ENCODE measurements around the gene CDH3.
"Not testable (repeated sequence)": the region's sequence is repeated elsewhere in the genome, so short reads cannot be mapped to it uniquely, and the experiment has no call there.

The CDH3 gene

GRCh38 chr16:68707340-68708152 is 62.4 kb downstream of the CDH3 start:
- DNase-seq: peak; percentile 43

- no peak for DNase-seq
Observed at GRCh38 chr16:68710211-68710610, 65.1 kb downstream of the CDH3 start.

- no peak for DNase-seq
Observed at GRCh38 chr16:68711421-68712139, 66.5 kb downstream of the CDH3 start.

- no peak for DNase-seq
Observed at GRCh38 chr16:68713361-68713760, 68.3 kb downstream of the CDH3 start.

DNA sequence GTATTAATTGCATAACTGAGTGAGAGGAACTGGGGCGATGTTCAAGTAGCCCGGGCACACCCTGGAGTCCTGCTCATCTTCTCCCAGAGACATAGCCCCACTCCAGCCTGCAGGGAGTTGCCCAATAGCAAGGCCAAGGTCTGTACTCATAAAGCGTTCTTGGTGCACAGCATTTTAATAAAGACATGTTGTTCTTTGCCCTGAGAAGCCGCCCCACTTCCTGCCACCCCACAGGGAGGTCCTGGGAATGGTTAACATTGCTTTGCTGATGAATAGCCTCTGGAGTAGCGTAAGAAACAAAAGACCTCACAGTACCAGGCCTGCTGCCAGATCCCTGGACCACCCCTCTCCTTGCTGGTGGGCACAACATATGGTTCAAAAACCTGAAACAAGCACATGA is 70.4 kb downstream of the CDH3 start:
- DNase-seq: no peak

- not testable (repeated sequence) for DNase-seq
Observed at GRCh38 chr16:68716516-68716915, 71.4 kb downstream of the CDH3 start.

- DNase-seq: no peak
Observed at GRCh38 chr16:68717684-68718083, 72.6 kb downstream of the CDH3 start.

DNA sequence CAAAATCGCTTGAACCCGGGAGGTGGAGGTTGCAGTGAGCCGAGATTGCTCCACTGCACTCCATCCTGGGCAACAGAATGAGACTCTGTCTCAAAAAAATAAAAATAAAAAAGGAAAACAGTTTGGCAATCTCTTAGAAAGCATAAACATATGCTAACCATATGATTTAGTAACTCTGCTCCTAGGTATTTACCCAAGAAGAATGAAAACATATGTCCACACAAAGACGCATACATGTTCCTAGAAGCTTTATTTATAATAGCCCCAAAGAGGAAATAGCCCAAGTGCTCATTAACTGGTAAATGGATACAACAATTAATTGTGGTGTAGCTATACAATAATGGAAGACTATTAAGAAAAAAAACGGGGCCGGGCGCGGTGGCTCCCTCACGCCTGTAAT is 73.5 kb downstream of the CDH3 start:
- DNase-seq: no peak

GRCh38 chr16:68719993-68720489 is 74.9 kb downstream of the CDH3 start:
- no peak for DNase-seq

- no peak for DNase-seq
Observed at GRCh38 chr16:68722119-68723024, 77.3 kb downstream of the CDH3 start.

GRCh38 chr16:68724797-68725196 is 79.7 kb downstream of the CDH3 start:
- no peak for DNase-seq

DNA sequence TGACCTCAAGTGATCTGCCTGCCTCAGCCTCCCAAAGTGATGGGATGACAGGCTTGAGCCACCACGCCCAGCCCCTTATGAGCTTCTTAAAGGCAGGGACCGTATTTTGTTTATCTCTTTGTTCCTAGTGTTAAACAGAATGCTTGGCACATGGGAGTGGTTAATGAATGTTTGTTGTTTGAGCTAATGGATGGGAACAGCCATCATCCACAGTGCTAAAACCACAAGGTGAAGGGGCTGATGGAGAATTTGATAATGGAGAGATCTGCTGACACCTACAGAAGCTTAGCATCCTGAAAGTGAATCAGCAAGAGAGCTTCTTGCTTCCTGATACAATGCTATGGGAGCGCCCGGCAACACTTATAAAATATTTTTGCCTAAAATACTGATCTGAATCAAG is 83.4 kb downstream of the CDH3 start:
- no peak for DNase-seq

DNA sequence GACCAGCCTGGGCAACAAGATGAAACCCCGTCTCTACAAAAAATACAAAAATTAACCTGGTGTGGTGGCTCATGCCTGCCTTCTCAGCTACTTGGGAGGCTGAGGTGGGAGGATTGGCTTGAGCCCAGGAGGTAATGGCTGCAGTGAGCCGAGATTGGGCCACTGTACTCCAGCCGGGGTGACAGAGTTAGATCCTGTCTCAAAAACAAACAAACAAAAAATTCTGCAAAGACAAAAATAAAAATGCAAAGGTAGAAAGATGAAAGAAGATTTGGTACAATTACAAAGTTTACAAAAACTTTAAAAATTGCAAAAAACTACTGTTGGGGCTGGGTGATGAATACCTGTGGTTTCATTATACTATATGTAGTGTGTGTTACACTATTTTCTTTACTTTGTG is 86.5 kb downstream of the CDH3 start:
- DNase-seq: no peak

- peak; percentile 24 for DNase-seq
Observed at GRCh38 chr16:68732042-68732680, 87.1 kb downstream of the CDH3 start.

DNA sequence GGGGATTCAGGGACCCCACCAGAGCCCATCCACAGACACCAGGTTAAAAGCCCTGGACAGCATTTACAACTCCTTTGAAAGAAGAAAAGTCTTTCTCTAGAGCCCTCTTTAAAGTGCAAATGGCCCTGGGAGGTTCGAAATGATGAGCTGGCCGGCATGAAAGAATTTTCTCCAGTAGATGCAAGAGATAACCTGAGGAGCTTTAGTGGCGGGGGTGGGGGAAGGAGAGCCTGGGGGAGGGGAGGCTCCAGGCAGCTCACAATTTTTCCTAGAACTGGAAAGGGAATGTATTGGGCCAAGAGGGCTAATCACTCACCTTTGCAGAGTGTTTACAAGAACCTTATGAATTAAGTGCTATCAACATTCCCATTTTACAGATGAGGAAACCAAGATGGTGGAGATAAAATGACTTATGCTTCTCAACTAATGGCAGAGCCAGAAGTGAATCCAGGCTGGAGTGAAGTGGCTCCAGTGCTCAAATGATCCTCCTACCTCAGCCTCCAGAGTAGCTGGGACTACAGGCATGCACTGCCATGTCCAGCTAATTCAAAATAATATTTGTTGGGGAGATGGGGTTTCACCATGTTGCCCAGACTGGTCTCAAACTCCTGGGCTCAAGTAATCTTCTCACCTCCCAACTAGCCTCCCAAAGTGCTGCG is 87.8 kb downstream of the CDH3 start:
- no peak for DNase-seq

- DNase-seq: no peak
Observed at GRCh38 chr16:68733570-68733969, 88.5 kb downstream of the CDH3 start.

GRCh38 chr16:68734782-68735181 is 89.7 kb downstream of the CDH3 start:
- DNase-seq: no peak

GRCh38 chr16:68736561-68736960 is 91.5 kb downstream of the CDH3 start:
- no peak for DNase-seq

GRCh38 chr16:68737046-68737729 is 92.1 kb downstream of the CDH3 start, which contains the start of gene CDH1:
Gene CDH1 (plus strand): TSS chr16:68737292. CDS start chr16:68737416, 124 bp downstream.
- peak; percentile 53 for DNase-seq

GRCh38 chr16:68737730-68738629 is 92.9 kb downstream of the CDH3 start:
- DNase-seq: peak; percentile 21
